Panc1 (cell line): ENCODE data around the gene CRYAB. TPM values are rescaled to one million over a fixed set of nuclear protein-coding genes. Genes with fewer than 3 reads are reported as not detected.

Experiments
- ATAC-seq: fragments of 200-7000 bp; cut with Tn5 transposase; 2 replicates; pipeline ENCODE4 v1.9.1; 2020; ENCODE audit warnings: mild to moderate bottlenecking, moderate library complexity
- BruUV-seq: library from RNA; stranded (reverse); fragments of 400-500 nt; replicated peaks from 2 replicates; lab custom pipeline; 2021; lab: Mats Ljungman, UMichigan
- CTCF ChIA-PET: fragments of 300-600 bp; sonication (Branson Sonifier 250); formaldehyde crosslinking; loops from one replicate; lab custom pipeline; 2022; ENCODE audit warnings: antibody characterized with exemption; lab: Charles Lee
- POLR2A ChIA-PET: fragments of 300-600 bp; sonication (Branson Sonifier 250); formaldehyde crosslinking; loops from one replicate; lab custom pipeline; 2022; ENCODE audit warnings: antibody characterized with exemption; lab: Charles Lee
- DNase-seq: peaks from one replicate; pipeline ENCODE4 v3.0.0-alpha.2; 2010; ENCODE audit warnings: low read depth, low spot score
- H3K27ac ChIP-seq: 2 replicates; pipeline ENCODE4 v1.5.1; 2011; ENCODE audit warnings: mild to moderate bottlenecking, low read length, inconsistent platforms
- H3K27me3 ChIP-seq: fragments of 200-500 bp; sonication (Bioruptor generic); 2 replicates; pipeline ENCODE4 v1.6.0; 2014; ENCODE audit warnings: low read length, inconsistent platforms; ENCODE audit not compliant: control insufficient read depth, insufficient read depth
- H3K36me3 ChIP-seq: fragments of 200-500 bp; sonication (Bioruptor generic); 2 replicates; pipeline ENCODE4 v1.5.1; 2014; ENCODE audit warnings: inconsistent platforms, mild to moderate bottlenecking, low read length, moderate library complexity; ENCODE audit not compliant: control insufficient read depth, insufficient read depth
- H3K4me1 ChIP-seq: 2 replicates; pipeline ENCODE4 v1.5.1; 2011; ENCODE audit warnings: inconsistent platforms, mild to moderate bottlenecking, low read length, moderate library complexity; ENCODE audit not compliant: control insufficient read depth, insufficient read depth
- H3K4me3 ChIP-seq, 2 experiments: 2 replicates each; pipeline ENCODE4 v1.5.1; 2011 to 2012; ENCODE audit warnings: low read depth in 2 of 2, low read length in 2 of 2, mild to moderate bottlenecking in 2 of 2, inconsistent platforms in 1 of 2, moderate library complexity in 1 of 2
- H3K9me3 ChIP-seq: fragments of 200-500 bp; sonication (Bioruptor generic); 2 replicates; pipeline ENCODE4 v1.5.1; 2014; ENCODE audit warnings: low read depth, mild to moderate bottlenecking, inconsistent platforms, low read length, moderate library complexity; ENCODE audit not compliant: control insufficient read depth, insufficient read depth
- POLR2AphosphoS5 ChIP-seq: IDR thresholded peaks from 2 replicates; pipeline ENCODE4 v1.6.1; 2012; ENCODE audit warnings: mild to moderate bottlenecking, low read depth, low read length, moderate library complexity
- SIN3A ChIP-seq: IDR thresholded peaks from 2 replicates; pipeline ENCODE4 v1.6.1; 2012; ENCODE audit warnings: low read depth, mild to moderate bottlenecking, low read length, moderate library complexity, borderline replicate concordance; ENCODE audit not compliant: insufficient read depth
- TCF7L2 ChIP-seq: IDR thresholded peaks from 2 replicates; pipeline ENCODE4 v1.6.1; 2011; ENCODE audit warnings: mild to moderate bottlenecking, low read depth, low read length, inconsistent platforms
- in situ Hi-C: cut with HindIII; loops from 2 replicates; pipeline ENCODE4 v1.10.0; 2016; ENCODE audit warnings: low sequenced_read_pairs, low pct_unique_long_range_greater_than_20kb
- intact Hi-C: fragments of 100-400 bp; cut with micrococcal nuclease; formaldehyde crosslinking; loops from one replicate; pipeline ENCODE4 v1.10.0; 2022; ENCODE audit not compliant: unreplicated experiment
- total RNA-seq: library from RNA; stranded (reverse); gene quantifications from one replicate; pipeline ENCODE4 v1.2.1, GENCODE V29; 2021; ENCODE audit not compliant: unreplicated experiment
- TF ChIP-seq, protein P1 (sequence below): fragments of 450-650 bp; IDR thresholded peaks from 2 replicates; pipeline ENCODE4 v1.5.1; 2017; ENCODE audit warnings: mild to moderate bottlenecking
- TF ChIP-seq, protein P2 (sequence below), 2 experiments: IDR thresholded peaks; 2 replicates each; pipeline ENCODE4 v1.6.1; 2011 to 2012; ENCODE audit warnings: low read depth in 2 of 2, control low read depth in 1 of 2, low read length in 1 of 2, mild to moderate bottlenecking in 1 of 2, moderate library complexity in 1 of 2; ENCODE audit not compliant: insufficient read depth in 1 of 2

The CRYAB gene
- total RNA-seq, 1 experiment from 2014 or later = 0.59 TPM

DNA sequence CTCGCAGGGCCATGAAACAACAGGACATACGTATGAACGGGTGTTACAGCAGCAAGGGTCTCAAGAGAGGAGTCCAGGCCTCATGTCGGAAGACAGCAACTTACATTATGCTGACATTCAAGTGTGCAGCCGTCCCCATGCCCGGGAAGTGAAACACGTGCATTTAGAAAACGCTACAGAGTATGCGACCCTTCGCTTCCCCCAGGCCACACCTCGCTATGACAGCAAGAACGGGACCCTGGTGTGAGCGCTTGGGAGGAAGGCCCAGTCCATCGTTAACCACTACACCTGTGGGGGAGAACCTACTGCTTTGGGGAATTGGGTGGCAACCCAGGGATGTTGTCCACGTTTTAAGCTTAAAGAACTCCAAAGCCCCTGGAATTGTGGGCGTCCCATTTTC, 14.4 kb upstream of the CRYAB start:
- Histone ChIP-seq H3K36me3 (no peaks in the 10 kb centered on the region), H3K9me3 (no peaks in the 10 kb centered on the region), H3K4me1 (peaks cover 15% of the 10 kb centered on the region; the same call in 1 of the 2 replicates), H3K4me3 (peak overlapping the region in 1 of 2 experiments; percentile 67; a peak in 3 of 4 replicates), H3K27me3 (no peaks in the 10 kb centered on the region), H3K27ac (peak overlapping the region; percentile 96)
- TF ChIP-seq TCF7L2 (no peak), POLR2AphosphoS5 (no peak), SIN3A (no peak)
- TF ChIP-seq, protein P1, sequence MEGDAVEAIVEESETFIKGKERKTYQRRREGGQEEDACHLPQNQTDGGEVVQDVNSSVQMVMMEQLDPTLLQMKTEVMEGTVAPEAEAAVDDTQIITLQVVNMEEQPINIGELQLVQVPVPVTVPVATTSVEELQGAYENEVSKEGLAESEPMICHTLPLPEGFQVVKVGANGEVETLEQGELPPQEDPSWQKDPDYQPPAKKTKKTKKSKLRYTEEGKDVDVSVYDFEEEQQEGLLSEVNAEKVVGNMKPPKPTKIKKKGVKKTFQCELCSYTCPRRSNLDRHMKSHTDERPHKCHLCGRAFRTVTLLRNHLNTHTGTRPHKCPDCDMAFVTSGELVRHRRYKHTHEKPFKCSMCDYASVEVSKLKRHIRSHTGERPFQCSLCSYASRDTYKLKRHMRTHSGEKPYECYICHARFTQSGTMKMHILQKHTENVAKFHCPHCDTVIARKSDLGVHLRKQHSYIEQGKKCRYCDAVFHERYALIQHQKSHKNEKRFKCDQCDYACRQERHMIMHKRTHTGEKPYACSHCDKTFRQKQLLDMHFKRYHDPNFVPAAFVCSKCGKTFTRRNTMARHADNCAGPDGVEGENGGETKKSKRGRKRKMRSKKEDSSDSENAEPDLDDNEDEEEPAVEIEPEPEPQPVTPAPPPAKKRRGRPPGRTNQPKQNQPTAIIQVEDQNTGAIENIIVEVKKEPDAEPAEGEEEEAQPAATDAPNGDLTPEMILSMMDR = no peak
- TF ChIP-seq, protein P2, sequence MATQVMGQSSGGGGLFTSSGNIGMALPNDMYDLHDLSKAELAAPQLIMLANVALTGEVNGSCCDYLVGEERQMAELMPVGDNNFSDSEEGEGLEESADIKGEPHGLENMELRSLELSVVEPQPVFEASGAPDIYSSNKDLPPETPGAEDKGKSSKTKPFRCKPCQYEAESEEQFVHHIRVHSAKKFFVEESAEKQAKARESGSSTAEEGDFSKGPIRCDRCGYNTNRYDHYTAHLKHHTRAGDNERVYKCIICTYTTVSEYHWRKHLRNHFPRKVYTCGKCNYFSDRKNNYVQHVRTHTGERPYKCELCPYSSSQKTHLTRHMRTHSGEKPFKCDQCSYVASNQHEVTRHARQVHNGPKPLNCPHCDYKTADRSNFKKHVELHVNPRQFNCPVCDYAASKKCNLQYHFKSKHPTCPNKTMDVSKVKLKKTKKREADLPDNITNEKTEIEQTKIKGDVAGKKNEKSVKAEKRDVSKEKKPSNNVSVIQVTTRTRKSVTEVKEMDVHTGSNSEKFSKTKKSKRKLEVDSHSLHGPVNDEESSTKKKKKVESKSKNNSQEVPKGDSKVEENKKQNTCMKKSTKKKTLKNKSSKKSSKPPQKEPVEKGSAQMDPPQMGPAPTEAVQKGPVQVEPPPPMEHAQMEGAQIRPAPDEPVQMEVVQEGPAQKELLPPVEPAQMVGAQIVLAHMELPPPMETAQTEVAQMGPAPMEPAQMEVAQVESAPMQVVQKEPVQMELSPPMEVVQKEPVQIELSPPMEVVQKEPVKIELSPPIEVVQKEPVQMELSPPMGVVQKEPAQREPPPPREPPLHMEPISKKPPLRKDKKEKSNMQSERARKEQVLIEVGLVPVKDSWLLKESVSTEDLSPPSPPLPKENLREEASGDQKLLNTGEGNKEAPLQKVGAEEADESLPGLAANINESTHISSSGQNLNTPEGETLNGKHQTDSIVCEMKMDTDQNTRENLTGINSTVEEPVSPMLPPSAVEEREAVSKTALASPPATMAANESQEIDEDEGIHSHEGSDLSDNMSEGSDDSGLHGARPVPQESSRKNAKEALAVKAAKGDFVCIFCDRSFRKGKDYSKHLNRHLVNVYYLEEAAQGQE (IDR thresholded peaks at IDR 0.05; ENCODE audit: insufficient read depth in 1 of 2, low read depth in 2 of 2, low read length in 1 of 2) = no peak
- no peak for DNase-seq
- no TSS peak for BruUV-seq
- in situ Hi-C loops (no loop called here), intact Hi-C loops (no loop called here)
- ChIA-PET CTCF (no interaction called here), POLR2A (no interaction called here)
- no peak for ATAC-seq

DNA sequence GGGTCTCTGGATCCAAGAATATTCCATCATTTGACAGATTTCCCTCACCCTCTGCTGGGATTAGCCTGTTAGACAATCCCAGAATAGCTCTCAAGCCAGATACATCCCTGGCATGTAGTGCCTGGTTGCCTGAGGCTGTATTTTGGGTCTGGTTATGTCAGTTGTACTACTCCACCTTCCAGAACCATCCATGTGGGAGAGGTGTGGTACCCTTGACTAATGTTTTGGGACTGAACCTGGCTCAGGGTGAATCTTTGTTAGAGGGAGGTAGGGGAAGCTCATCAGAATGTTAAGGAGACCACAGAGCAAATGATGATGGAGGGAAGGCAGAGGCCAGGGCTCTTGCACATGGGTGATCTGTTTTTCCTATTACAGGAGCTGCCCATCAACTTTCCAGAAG, 12.4 kb upstream of the CRYAB start:
- in situ Hi-C loops (no loop called here), intact Hi-C loops (no loop called here)
- no peaks in the 10 kb centered on the region for H3K9me3 ChIP-seq
- ChIA-PET POLR2A (no interaction called here), CTCF (no interaction called here)
- ATAC-seq (no peak), DNase-seq (no peak)
- no TSS peak for BruUV-seq
- no peaks in the 10 kb centered on the region for H3K27me3 ChIP-seq
- no peak overlapping the region; the same call in 1 of the 2 replicates for H3K27ac ChIP-seq
- TF ChIP-seq TCF7L2 (no peak), SIN3A (no peak), POLR2AphosphoS5 (no peak)
- TF ChIP-seq, protein P1 = no peak
- TF ChIP-seq, protein P2 (IDR thresholded peaks at IDR 0.05; ENCODE audit: insufficient read depth in 1 of 2, low read depth in 2 of 2, low read length in 1 of 2) = no peak
- H3K4me3 ChIP-seq = no peak overlapping the region
- no peaks in the 10 kb centered on the region for H3K36me3 ChIP-seq
- peaks cover 15% of the 10 kb centered on the region; the same call in 1 of the 2 replicates for H3K4me1 ChIP-seq
